Loucy (cell line): ENCODE results near the gene ALK.

Experiments
- EZH2phosphoT487 ChIP-seq: fragments of 200-600 bp; IDR thresholded peaks from 2 replicates; pipeline ENCODE4 v1.6.1; 2018; ENCODE audit warnings: antibody characterized with exemption, mild to moderate bottlenecking, moderate library complexity, borderline replicate concordance
- TF ChIP-seq, protein P1 (sequence below): fragments of 200-600 bp; sonication (generic); conservative IDR thresholded peaks from 2 replicates; pipeline ENCODE4 v1.5.1; 2014; ENCODE audit warnings: mild to moderate bottlenecking, antibody characterized with exemption, low read length

DNA sequence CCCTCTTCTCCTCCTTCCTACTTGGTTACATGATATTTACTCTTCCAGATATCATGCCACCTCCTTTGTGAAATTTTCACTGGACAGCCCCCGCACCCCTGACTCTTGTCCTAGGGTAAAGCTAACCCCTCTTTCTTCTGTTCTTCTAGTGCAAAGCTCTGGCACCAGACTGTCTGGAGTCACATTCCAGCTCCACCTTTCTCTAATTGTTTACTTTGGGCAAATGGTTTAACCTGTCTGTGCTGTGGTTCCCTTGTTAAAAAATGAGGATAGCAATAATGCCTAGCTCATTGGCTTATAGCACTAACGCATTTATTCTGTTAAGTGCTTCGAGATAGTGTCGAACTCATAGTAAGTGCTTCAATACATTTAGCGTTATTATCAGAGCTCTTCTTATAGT is 306.2 kb downstream of the ALK start:
- TF ChIP-seq, protein P1, sequence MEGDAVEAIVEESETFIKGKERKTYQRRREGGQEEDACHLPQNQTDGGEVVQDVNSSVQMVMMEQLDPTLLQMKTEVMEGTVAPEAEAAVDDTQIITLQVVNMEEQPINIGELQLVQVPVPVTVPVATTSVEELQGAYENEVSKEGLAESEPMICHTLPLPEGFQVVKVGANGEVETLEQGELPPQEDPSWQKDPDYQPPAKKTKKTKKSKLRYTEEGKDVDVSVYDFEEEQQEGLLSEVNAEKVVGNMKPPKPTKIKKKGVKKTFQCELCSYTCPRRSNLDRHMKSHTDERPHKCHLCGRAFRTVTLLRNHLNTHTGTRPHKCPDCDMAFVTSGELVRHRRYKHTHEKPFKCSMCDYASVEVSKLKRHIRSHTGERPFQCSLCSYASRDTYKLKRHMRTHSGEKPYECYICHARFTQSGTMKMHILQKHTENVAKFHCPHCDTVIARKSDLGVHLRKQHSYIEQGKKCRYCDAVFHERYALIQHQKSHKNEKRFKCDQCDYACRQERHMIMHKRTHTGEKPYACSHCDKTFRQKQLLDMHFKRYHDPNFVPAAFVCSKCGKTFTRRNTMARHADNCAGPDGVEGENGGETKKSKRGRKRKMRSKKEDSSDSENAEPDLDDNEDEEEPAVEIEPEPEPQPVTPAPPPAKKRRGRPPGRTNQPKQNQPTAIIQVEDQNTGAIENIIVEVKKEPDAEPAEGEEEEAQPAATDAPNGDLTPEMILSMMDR, result no peak
- no peak for TF ChIP-seq EZH2phosphoT487
